Osteoblast (primary cell): Measurements from ENCODE around the gene TLE2. TPM values are rescaled to one million over a fixed set of nuclear protein-coding genes. Genes with fewer than 3 reads are reported as not detected.
A peak's percentile ranks its signal among the peaks of the same experiment; 100 is the strongest.

Source experiments
- DNase-seq: peaks from one replicate; pipeline ENCODE4 v3.0.0; 2011; ENCODE audit warnings: low spot score, mixed read lengths; ENCODE audit not compliant: insufficient read length; ENCODE audit errors: missing footprints
- H2AFZ ChIP-seq: 2 replicates; pipeline ENCODE4 v1.6.0; 2011; ENCODE audit warnings: mild to moderate bottlenecking, low read length
- H3K27ac ChIP-seq: 2 replicates; pipeline ENCODE4 v1.5.1; 2011; ENCODE audit warnings: mild to moderate bottlenecking, low read depth, low read length, moderate library complexity
- H3K27me3 ChIP-seq: 2 replicates; pipeline ENCODE4 v1.6.0; 2012; ENCODE audit warnings: mild to moderate bottlenecking, control low read depth, inconsistent platforms, low read length, moderate library complexity; ENCODE audit not compliant: insufficient read depth
- H3K36me3 ChIP-seq: 2 replicates; pipeline ENCODE4 v1.5.1; 2011; ENCODE audit warnings: mild to moderate bottlenecking, low read length, control low read depth, moderate library complexity; ENCODE audit not compliant: insufficient read depth
- H3K4me1 ChIP-seq: 2 replicates; pipeline ENCODE4 v1.5.1; 2011; ENCODE audit warnings: mild to moderate bottlenecking, low read length, control low read depth, moderate library complexity; ENCODE audit not compliant: insufficient read depth
- H3K4me2 ChIP-seq: 2 replicates; pipeline ENCODE4 v1.6.0; 2011; ENCODE audit warnings: mild to moderate bottlenecking, low read length; ENCODE audit not compliant: insufficient read depth
- H3K4me3 ChIP-seq: fragments of 200-600 bp; sonication (generic); 3 replicates; pipeline ENCODE4 v1.5.1; 2012; ENCODE audit warnings: mild to moderate bottlenecking, low read length, inconsistent platforms; ENCODE audit not compliant: insufficient read depth
- H3K79me2 ChIP-seq: 2 replicates; pipeline ENCODE4 v1.6.0; 2012; ENCODE audit warnings: mild to moderate bottlenecking, low read length, control low read depth, inconsistent platforms; ENCODE audit not compliant: insufficient read depth
- H3K9me3 ChIP-seq: 2 replicates; pipeline ENCODE4 v1.5.1; 2011; ENCODE audit warnings: low read depth, low read length, control low read depth
- H4K20me1 ChIP-seq: 2 replicates; pipeline ENCODE4 v1.6.0; 2012; ENCODE audit warnings: mild to moderate bottlenecking, low read length, control low read depth; ENCODE audit not compliant: insufficient read depth
- CTCF ChIP-seq: IDR thresholded peaks from 2 replicates; pipeline ENCODE4 v1.5.1; 2011; ENCODE audit warnings: mild to moderate bottlenecking, low read depth, low read length, moderate library complexity; ENCODE audit errors: extremely low read depth
- total RNA-seq: library from RNA; depleted of rRNA; stranded (reverse); fragments of >200 nt; gene quantifications from 2 replicates; pipeline ENCODE4 v1.2.3, GENCODE V29; 2012

The TLE2 gene
- total RNA-seq, 1 donor: 5.1 TPM

DNA sequence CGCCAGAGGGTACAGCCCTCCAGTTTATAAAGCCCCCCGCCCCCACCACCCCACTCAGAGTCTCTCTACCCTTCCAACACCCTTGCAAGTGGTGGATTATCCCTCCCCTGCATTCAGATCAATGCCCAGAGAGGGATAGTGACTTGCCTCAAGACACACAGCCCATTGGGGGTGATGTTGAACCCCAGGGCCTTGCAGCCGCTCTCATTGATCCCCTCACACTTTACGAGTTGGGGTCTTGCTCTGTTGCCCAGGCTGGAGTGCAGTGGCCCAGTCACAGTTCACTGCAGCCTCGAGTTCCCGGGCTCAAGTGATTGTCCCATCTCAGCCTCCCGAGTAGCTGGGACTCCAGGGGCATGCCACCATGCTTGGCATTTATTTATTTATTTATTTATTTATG, 11.2 kb downstream of the TLE2 start:
- no peak for TF ChIP-seq CTCF
- no peaks in the 10 kb centered on the region for H3K27me3 ChIP-seq
- no peak overlapping the region for H3K27ac ChIP-seq

GRCh38 chr19:3015126-3016057, 13.7 kb downstream of the TLE2 start:
- DNase-seq: peak; percentile 72
- no peaks in the 10 kb centered on the region for H3K79me2 ChIP-seq
- no peak for TF ChIP-seq CTCF
- no peaks in the 10 kb centered on the region for H3K4me1 ChIP-seq
- no peak overlapping the region for H2AFZ ChIP-seq
- no peak overlapping the region for H3K27ac ChIP-seq
- no peak overlapping the region for H3K4me2 ChIP-seq
- H3K27me3 ChIP-seq: no peaks in the 10 kb centered on the region
- H4K20me1 ChIP-seq: no peaks in the 10 kb centered on the region
- no peaks in the 10 kb centered on the region for H3K9me3 ChIP-seq
- no peak overlapping the region for H3K4me3 ChIP-seq
- H3K36me3 ChIP-seq: no peaks in the 10 kb centered on the region

More for the DNA sequence above, 11.2 kb downstream of the TLE2 start:
- Histone ChIP-seq H3K79me2 (no peaks in the 10 kb centered on the region), H3K4me1 (no peaks in the 10 kb centered on the region), H3K9me3 (no peaks in the 10 kb centered on the region), H3K4me2 (no peak overlapping the region), H3K36me3 (no peaks in the 10 kb centered on the region), H4K20me1 (no peaks in the 10 kb centered on the region), H3K4me3 (no peak overlapping the region), H2AFZ (no peak overlapping the region)
- no peak for DNase-seq

- no peak overlapping the region for H3K4me2 ChIP-seq
- DNase-seq: peak; percentile 74
- no peaks in the 10 kb centered on the region for H4K20me1 ChIP-seq
- no peak overlapping the region for H2AFZ ChIP-seq
- no peaks in the 10 kb centered on the region for H3K9me3 ChIP-seq
- TF ChIP-seq CTCF: no peak
- no peaks in the 10 kb centered on the region for H3K79me2 ChIP-seq
- H3K27ac ChIP-seq: no peak overlapping the region
- no peak overlapping the region for H3K4me3 ChIP-seq
- H3K27me3 ChIP-seq: no peaks in the 10 kb centered on the region
- H3K4me1 ChIP-seq: no peaks in the 10 kb centered on the region
- H3K36me3 ChIP-seq: no peaks in the 10 kb centered on the region
These were observed 14.9 kb downstream of the TLE2 start for GRCh38 chr19:3014135-3014534.

DNA sequence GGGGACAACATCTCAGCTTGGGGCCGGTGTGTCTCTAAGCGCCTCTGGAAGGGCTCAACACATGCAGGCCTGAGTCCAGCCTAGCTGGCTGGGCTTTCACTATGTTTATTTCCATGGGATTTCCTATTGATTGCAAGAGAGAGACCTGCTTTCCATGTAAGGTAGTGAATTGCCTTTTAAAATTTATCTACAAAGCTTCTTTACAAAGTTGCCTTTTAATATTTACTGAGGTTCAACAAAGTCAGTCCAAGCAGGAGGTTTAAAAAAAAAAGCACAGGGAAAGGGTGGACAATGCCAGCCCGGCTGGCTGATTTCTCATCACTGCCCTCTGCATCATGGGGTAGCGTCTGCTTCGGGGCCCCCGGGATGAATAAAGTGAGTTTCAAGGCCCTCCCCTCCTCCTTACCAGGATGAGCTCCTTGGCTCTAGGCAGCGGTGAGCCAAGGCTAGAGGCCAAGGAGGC, 15.8 kb downstream of the TLE2 start:
- peak; percentile 66 for DNase-seq
- Histone ChIP-seq H3K4me3 (no peak overlapping the region), H3K27me3 (no peaks in the 10 kb centered on the region), H3K79me2 (no peaks in the 10 kb centered on the region), H3K4me2 (no peak overlapping the region), H4K20me1 (no peaks in the 10 kb centered on the region), H3K27ac (no peak overlapping the region), H3K9me3 (no peaks in the 10 kb centered on the region), H2AFZ (no peak overlapping the region), H3K36me3 (no peaks in the 10 kb centered on the region), H3K4me1 (no peaks in the 10 kb centered on the region)
- TF ChIP-seq CTCF: no peak
